H1 (cell line): ENCODE measurements around the gene ZNF582. TPM values are rescaled to one million over a fixed set of nuclear protein-coding genes. Genes with fewer than 3 reads are reported as not detected.

Experiments
- CTCF ChIA-PET: fragments of 300-600 bp; sonication (Branson Sonifier 250); formaldehyde crosslinking; loops from one replicate; lab custom pipeline; 2021; ENCODE audit not compliant: partially characterized antibody; lab: Charles Lee
- POLR2A ChIA-PET: fragments of 300-600 bp; sonication (Branson Sonifier 250); formaldehyde crosslinking; loops from one replicate; lab custom pipeline; 2021; ENCODE audit warnings: inconsistent platforms; ENCODE audit not compliant: partially characterized antibody; lab: Charles Lee
- DNase-seq, 2 experiments: peaks; one replicate each; pipeline versions ENCODE4 v3.0.0 to v3.0.0-alpha.2; 2010 to 2022; ENCODE audit warnings: low spot score in 2 of 2, low read depth in 1 of 2, mixed read lengths in 1 of 2
- FAIRE-seq: peaks from 2 replicates; lab custom pipeline; 2011; peaks lifted over from hg19 to GRCh38; lab: Jason Lieb, UNC
- H2AFZ ChIP-seq: 2 replicates; pipeline ENCODE4 v1.8.1; 2012; ENCODE audit warnings: low read length, inconsistent platforms
- H2AK5ac ChIP-seq: 2 replicates; pipeline ENCODE4 v1.6.1; 2013; ENCODE audit warnings: low read depth, low read length
- H2BK120ac ChIP-seq: replicated peaks from 2 replicates; pipeline ENCODE3; 2013; ENCODE audit warnings: low read depth, low read length, inconsistent platforms
- H2BK12ac ChIP-seq: 2 replicates; pipeline ENCODE4 v1.6.1; 2013; ENCODE audit warnings: low read depth, low read length
- H2BK15ac ChIP-seq: 2 replicates; pipeline ENCODE4 v1.6.1; 2013; ENCODE audit warnings: low read length
- H2BK20ac ChIP-seq: 2 replicates; pipeline ENCODE4 v1.6.1; 2013; ENCODE audit warnings: low read length
- H2BK5ac ChIP-seq: 2 replicates; pipeline ENCODE4 v1.6.1; 2013; ENCODE audit warnings: low read depth, low read length
- H3K14ac ChIP-seq: 2 replicates; pipeline ENCODE4 v1.6.1; 2013; ENCODE audit warnings: inconsistent platforms; ENCODE audit not compliant: insufficient read length
- H3K18ac ChIP-seq: 2 replicates; pipeline ENCODE4 v1.6.1; 2013; ENCODE audit warnings: low read length; ENCODE audit errors: extremely low read depth
- H3K23ac ChIP-seq: 2 replicates; pipeline ENCODE4 v1.6.1; 2013; ENCODE audit warnings: inconsistent platforms; ENCODE audit not compliant: insufficient read length
- H3K23me2 ChIP-seq: 2 replicates; pipeline ENCODE4 v1.6.1; 2013; ENCODE audit warnings: low read depth, low read length
- H3K27ac ChIP-seq: 2 replicates; pipeline ENCODE4 v1.6.1; 2011; ENCODE audit warnings: low read depth, low read length, inconsistent platforms
- H3K27me3 ChIP-seq, 4 experiments: replicated peaks in 1 of 4; 1 replicate in 1 of 4; 2 replicates in 3 of 4; pipeline versions ENCODE4 v1.6.1 to v1.8.1; 2011 to 2013; ENCODE audit warnings: low read length in 3 of 4, mild to moderate bottlenecking in 3 of 4, inconsistent platforms in 2 of 4, mixed read lengths in 2 of 4, moderate library complexity in 1 of 4; ENCODE audit not compliant: control insufficient read depth in 3 of 4, insufficient read depth in 3 of 4; ENCODE audit errors: extremely low read depth in 1 of 4
- H3K36me3 ChIP-seq, 4 experiments: 2 replicates each; pipeline versions ENCODE4 v1.6.1 to v1.8.1; 2011 to 2013; ENCODE audit warnings: mild to moderate bottlenecking in 4 of 4, low read length in 3 of 4, moderate library complexity in 2 of 4, control low read depth in 1 of 4, inconsistent platforms in 1 of 4; ENCODE audit not compliant: insufficient read depth in 4 of 4, control insufficient read depth in 2 of 4
- H3K4ac ChIP-seq: replicated peaks from 2 replicates; pipeline ENCODE3; 2013; ENCODE audit warnings: low read length, low read depth, mixed read lengths, inconsistent platforms; ENCODE audit not compliant: insufficient read length
- H3K4me1 ChIP-seq, 4 experiments: replicated peaks in 1 of 4; 1 replicate in 1 of 4; 2 replicates in 3 of 4; pipeline versions ENCODE4 v1.6.1 to v1.8.1; 2011 to 2013; ENCODE audit warnings: low read length in 3 of 4, inconsistent platforms in 2 of 4, mixed read lengths in 1 of 4; ENCODE audit not compliant: insufficient read depth in 4 of 4, control insufficient read depth in 3 of 4
- H3K4me2 ChIP-seq, 2 experiments: 2 replicates each; pipeline versions ENCODE4 v1.6.1 to v1.8.1; 2011 to 2013; ENCODE audit warnings: low read depth in 2 of 2, low read length in 2 of 2, control low read depth in 1 of 2, inconsistent platforms in 1 of 2, mild to moderate bottlenecking in 1 of 2; ENCODE audit not compliant: insufficient read depth in 1 of 2
- H3K4me3 ChIP-seq, 4 experiments: fragments of 200-600, 300-600 bp in 1 of 4; sonication (generic), shearing (Covaris generic), sonication (Bioruptor Twin) in 1 of 4; 2 replicates each; pipeline versions ENCODE4 v1.5.1 to v1.8.1; 2011 to 2016; ENCODE audit warnings: low read length in 4 of 4, low read depth in 3 of 4, control low read depth in 2 of 4, inconsistent platforms in 2 of 4, mild to moderate bottlenecking in 2 of 4, mixed read lengths in 1 of 4, moderate library complexity in 1 of 4; ENCODE audit not compliant: insufficient read depth in 2 of 4; ENCODE audit errors: extremely low read depth in 1 of 4
- H3K56ac ChIP-seq: replicated peaks from 2 replicates; pipeline ENCODE3; 2013; ENCODE audit warnings: low read depth, mild to moderate bottlenecking, mixed read lengths, low read length, inconsistent platforms; ENCODE audit not compliant: insufficient read length
- H3K79me1 ChIP-seq: 2 replicates; pipeline ENCODE4 v1.6.1; 2013; ENCODE audit warnings: low read depth, low read length, control low read depth
- H3K79me2 ChIP-seq, 2 experiments: 2 replicates each; pipeline versions ENCODE4 v1.6.1 to v1.8.1; 2012 to 2013; ENCODE audit warnings: low read length in 2 of 2, mild to moderate bottlenecking in 2 of 2, inconsistent platforms in 1 of 2; ENCODE audit not compliant: insufficient read depth in 2 of 2, control insufficient read depth in 1 of 2
- H3K9ac ChIP-seq, 4 experiments: replicated peaks in 1 of 4; 1 replicate in 1 of 4; 2 replicates in 3 of 4; pipeline versions ENCODE4 v1.6.1 to v1.8.1; 2011 to 2013; ENCODE audit warnings: low read depth in 3 of 4, low read length in 3 of 4, control low read depth in 2 of 4, mild to moderate bottlenecking in 2 of 4, moderate library complexity in 2 of 4, inconsistent platforms in 1 of 4; ENCODE audit errors: extremely low read depth in 1 of 4
- H3K9me3 ChIP-seq, 2 experiments: 2 replicates each; pipeline versions ENCODE4 v1.6.1 to v1.8.1; 2012 to 2013; ENCODE audit warnings: mild to moderate bottlenecking in 2 of 2, moderate library complexity in 2 of 2, control low read depth in 1 of 2, inconsistent platforms in 1 of 2, low read depth in 1 of 2, low read length in 1 of 2, mixed read lengths in 1 of 2; ENCODE audit not compliant: insufficient read depth in 2 of 2
- H4K20me1 ChIP-seq, 2 experiments: replicated peaks in 1 of 2; 2 replicates each; pipeline versions ENCODE3 to v1.8.1; 2011 to 2013; ENCODE audit warnings: inconsistent platforms in 2 of 2, low read length in 2 of 2, mild to moderate bottlenecking in 1 of 2; ENCODE audit not compliant: insufficient read depth in 2 of 2, control insufficient read depth in 1 of 2
- H4K5ac ChIP-seq: 2 replicates; pipeline ENCODE4 v1.6.1; 2013; ENCODE audit warnings: low read length, low read depth, mixed read lengths, inconsistent platforms; ENCODE audit not compliant: insufficient read length
- H4K8ac ChIP-seq: 2 replicates; pipeline ENCODE4 v1.8.0; 2013; ENCODE audit warnings: mild to moderate bottlenecking, moderate library complexity, low read length, inconsistent platforms; ENCODE audit not compliant: insufficient read depth; ENCODE audit errors: extremely low read depth
- H4K91ac ChIP-seq: replicated peaks from 2 replicates; pipeline ENCODE3; 2013; ENCODE audit warnings: low read length, mixed read lengths, inconsistent platforms; ENCODE audit not compliant: insufficient read length
- BACH1 ChIP-seq: IDR thresholded peaks from 2 replicates; pipeline ENCODE4 v1.6.1; 2012; ENCODE audit warnings: low read length, improper control_type of control experiment
- CEBPB ChIP-seq: IDR thresholded peaks from 2 replicates; pipeline ENCODE4 v1.6.1; 2012; ENCODE audit warnings: low read depth, low read length
- WGBS, 2 experiments: shearing (Covaris generic) in 1 of 2; methylation state at CpG; one replicate each; pipeline versions ENCODE4 v1.1.6 to v1.1.7; 2013 to 2015; ENCODE audit warnings: low lambda C conversion rate in 2 of 2, mixed read lengths in 2 of 2, inconsistent platforms in 1 of 2, low coverage in 1 of 2, missing lambda C conversion rate in 1 of 2; ENCODE audit not compliant: insufficient replicate concordance in 2 of 2, insufficient coverage in 1 of 2, insufficient read length in 1 of 2; ENCODE audit errors: extremely low coverage in 1 of 2, missing lambda C conversion rate in 1 of 2; 5-methylcytosine and 5-hydroxymethylcytosine counted together
- polyA plus RNA-seq, 7 experiments: library from polyadenylated mRNA; depleted of rRNA in 3 of 7; stranded (reverse) in 5 of 7; unstranded in 2 of 7; fragments of >200 nt in 5 of 7; fragments of 200-250 nt in 2 of 7; gene quantifications; 1 replicate in 5 of 7; 2 replicates in 1 of 7; 4 replicates in 1 of 7; pipeline versions ENCODE4 v1.2.1 to v1.2.3, GENCODE V29; 2011 to 2013; ENCODE audit warnings: missing spikeins in 2 of 7, mixed read lengths in 2 of 7
- total RNA-seq: library from RNA; stranded (reverse); fragmentation: NEBNext Ultra II Directional; extraction: Animal tissue kit (Norgen Biotek cat#: 25700); gene quantifications from 2 replicates; pipeline ENCODE4 v1.2.1, GENCODE V29; 2021

The ZNF582 gene
- total and polyA plus RNA-seq, 2 of the 8 experiments (the other 6 are each of a cell fraction or from before 2014, with no cell fraction given): 3.8 to 5.8 TPM

- no peak for FAIRE-seq
- CTCF ChIA-PET: interaction anchor here (1.3 to 1.5 kb wide), 2 partner anchors 19 to 215 kb away, joined by 3 read pairs; no protein-coding TSS in a partner anchor
- Histone ChIP-seq H3K36me3 (peaks cover 17 to 44% (median 36%) of the 10 kb centered on the region in 4 experiments), H3K23me2 (peaks cover 2% of the 10 kb centered on the region; the same call in 1 of the 2 replicates), H3K4me1 (peaks cover 0 to 2% (median 0%) of the 10 kb centered on the region in 4 experiments; a peak in 2 of 7 replicates), H3K9ac (no peak overlapping the region), H3K79me1 (no peaks in the 10 kb centered on the region; the same call in 1 of the 2 replicates), H4K8ac (no peak overlapping the region), H3K4me3 (no peak overlapping the region), H2BK20ac (no peak overlapping the region), H3K4ac (no peak overlapping the region), H2BK12ac (no peak overlapping the region), H2BK5ac (no peak overlapping the region), H3K27me3 (no peaks in the 10 kb centered on the region), H2AFZ (no peak overlapping the region), H4K91ac (no peak overlapping the region), H3K79me2 (peaks cover 9 to 27% of the 10 kb centered on the region in 2 experiments; a peak in 3 of 4 replicates), H3K18ac (no peak overlapping the region), H4K5ac (no peak overlapping the region), H3K9me3 (no peaks in the 10 kb centered on the region), H4K20me1 (no peaks in the 10 kb centered on the region), H3K14ac (no peak overlapping the region), H3K56ac (no peak overlapping the region), H3K4me2 (peak overlapping the region in 1 of 2 experiments; percentile 77; a peak in 2 of 4 replicates), H2AK5ac (no peak overlapping the region), H2BK15ac (no peak overlapping the region), H3K27ac (no peak overlapping the region), H2BK120ac (no peak overlapping the region), H3K23ac (no peak overlapping the region)
- no peak for DNase-seq
- POLR2A ChIA-PET: interaction anchor here (0.5 to 3.5 kb wide), 5 partner anchors 9 to 23 kb away, joined by 3 to 41 read pairs (median 5); partner anchors contain the start of gene ZNF582
- 92% methylated on average over 3 of the region's 3 CpGs; no CpG with 5 or more reads in 1 of the 2 experiments for WGBS, 2 experiments
- TF ChIP-seq CEBPB: peak; percentile 90
- TF ChIP-seq BACH1: no peak
Measured at GRCh38 chr19:56369886-56370676, 23.3 kb downstream of the ZNF582 start.
